SK-N-SH treated with all-trans-retinoic acid at 6 μM for 48 hours (cell line): ENCODE data around the gene UTS2.

Experiments used
- OSR1 ChIP-seq: fragments of 250-450 bp; sonication (Bioruptor Pico); IDR thresholded peaks from 2 replicates; pipeline ENCODE4 v1.8.0; 2022; ENCODE audit warnings: moderate library complexity, mild to moderate bottlenecking, inconsistent platforms
- ZNF70 ChIP-seq: fragments of 450-650 bp; formaldehyde crosslinking; IDR thresholded peaks from 2 replicates; pipeline ENCODE4 v1.5.0; 2020; ENCODE audit warnings: mild to moderate bottlenecking, moderate library complexity
- TF ChIP-seq, protein P1 (sequence below): fragments of 250-450 bp; sonication (Bioruptor Pico); IDR thresholded peaks from 2 replicates; pipeline ENCODE4 v1.5.0; 2020; ENCODE audit warnings: mild to moderate bottlenecking, moderate library complexity
- TF ChIP-seq, protein P2 (sequence below): fragments of 250-450 bp; sonication (Bioruptor Pico); IDR thresholded peaks from 2 replicates; pipeline ENCODE4 v1.5.1; 2021; ENCODE audit warnings: mild to moderate bottlenecking, moderate library complexity

DNA sequence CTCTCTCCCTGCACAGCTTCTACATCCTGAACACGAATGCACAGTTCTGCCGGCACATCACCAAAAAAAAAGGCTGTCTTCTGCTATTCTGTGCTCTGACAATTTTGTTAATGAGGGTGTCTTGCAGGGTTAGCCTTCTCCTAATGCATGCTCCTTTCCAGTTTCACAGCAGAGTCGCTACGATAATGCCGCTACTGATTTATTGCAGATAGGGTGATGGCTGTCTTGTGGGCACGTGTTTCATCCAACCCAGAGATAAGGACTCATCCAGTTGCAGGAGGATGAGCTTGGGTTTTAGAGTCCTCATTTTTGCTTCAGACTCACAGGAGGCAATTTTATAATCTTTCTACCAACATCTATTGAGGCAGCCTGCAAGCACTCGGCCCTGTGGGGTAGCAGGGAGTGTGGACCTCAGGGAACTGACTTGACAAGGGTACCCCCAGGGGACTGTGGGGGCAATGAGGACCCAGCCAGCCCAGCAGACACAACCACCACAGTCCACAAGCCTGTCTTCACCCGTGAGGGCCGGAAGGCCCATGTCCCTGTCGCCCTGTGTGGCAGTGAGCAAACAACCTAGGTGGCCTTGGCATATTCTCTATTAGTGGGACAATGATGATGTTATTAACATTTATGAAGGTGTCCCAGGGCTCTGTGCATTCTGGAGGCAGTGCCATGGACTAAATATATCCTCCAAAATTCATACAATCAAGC lies 15.4 kb upstream of the UTS2 start:
- no peak for TF ChIP-seq ZNF70 (CRISPR knock-in tag)
- TF ChIP-seq, protein P1, sequence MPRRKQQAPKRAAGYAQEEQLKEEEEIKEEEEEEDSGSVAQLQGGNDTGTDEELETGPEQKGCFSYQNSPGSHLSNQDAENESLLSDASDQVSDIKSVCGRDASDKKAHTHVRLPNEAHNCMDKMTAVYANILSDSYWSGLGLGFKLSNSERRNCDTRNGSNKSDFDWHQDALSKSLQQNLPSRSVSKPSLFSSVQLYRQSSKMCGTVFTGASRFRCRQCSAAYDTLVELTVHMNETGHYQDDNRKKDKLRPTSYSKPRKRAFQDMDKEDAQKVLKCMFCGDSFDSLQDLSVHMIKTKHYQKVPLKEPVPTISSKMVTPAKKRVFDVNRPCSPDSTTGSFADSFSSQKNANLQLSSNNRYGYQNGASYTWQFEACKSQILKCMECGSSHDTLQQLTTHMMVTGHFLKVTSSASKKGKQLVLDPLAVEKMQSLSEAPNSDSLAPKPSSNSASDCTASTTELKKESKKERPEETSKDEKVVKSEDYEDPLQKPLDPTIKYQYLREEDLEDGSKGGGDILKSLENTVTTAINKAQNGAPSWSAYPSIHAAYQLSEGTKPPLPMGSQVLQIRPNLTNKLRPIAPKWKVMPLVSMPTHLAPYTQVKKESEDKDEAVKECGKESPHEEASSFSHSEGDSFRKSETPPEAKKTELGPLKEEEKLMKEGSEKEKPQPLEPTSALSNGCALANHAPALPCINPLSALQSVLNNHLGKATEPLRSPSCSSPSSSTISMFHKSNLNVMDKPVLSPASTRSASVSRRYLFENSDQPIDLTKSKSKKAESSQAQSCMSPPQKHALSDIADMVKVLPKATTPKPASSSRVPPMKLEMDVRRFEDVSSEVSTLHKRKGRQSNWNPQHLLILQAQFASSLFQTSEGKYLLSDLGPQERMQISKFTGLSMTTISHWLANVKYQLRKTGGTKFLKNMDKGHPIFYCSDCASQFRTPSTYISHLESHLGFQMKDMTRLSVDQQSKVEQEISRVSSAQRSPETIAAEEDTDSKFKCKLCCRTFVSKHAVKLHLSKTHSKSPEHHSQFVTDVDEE (CRISPR knock-in tag), result no peak
- TF ChIP-seq OSR1 (CRISPR knock-in tag), result no peak
- TF ChIP-seq, protein P2, sequence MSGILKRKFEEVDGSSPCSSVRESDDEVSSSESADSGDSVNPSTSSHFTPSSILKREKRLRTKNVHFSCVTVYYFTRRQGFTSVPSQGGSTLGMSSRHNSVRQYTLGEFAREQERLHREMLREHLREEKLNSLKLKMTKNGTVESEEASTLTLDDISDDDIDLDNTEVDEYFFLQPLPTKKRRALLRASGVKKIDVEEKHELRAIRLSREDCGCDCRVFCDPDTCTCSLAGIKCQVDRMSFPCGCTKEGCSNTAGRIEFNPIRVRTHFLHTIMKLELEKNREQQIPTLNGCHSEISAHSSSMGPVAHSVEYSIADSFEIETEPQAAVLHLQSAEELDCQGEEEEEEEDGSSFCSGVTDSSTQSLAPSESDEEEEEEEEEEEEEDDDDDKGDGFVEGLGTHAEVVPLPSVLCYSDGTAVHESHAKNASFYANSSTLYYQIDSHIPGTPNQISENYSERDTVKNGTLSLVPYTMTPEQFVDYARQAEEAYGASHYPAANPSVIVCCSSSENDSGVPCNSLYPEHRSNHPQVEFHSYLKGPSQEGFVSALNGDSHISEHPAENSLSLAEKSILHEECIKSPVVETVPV (CRISPR knock-in tag), result no peak
